HEK293 (cell line): ENCODE results near the gene LSM10.

Experiments
- BCL11B ChIP-seq: fragments of 450-650 bp; formaldehyde crosslinking; IDR thresholded peaks from 2 replicates; pipeline ENCODE4 v1.5.1; 2016; ENCODE audit warnings: low read depth, missing biosample characterization, missing genetic modification characterization
- FEZF1 ChIP-seq: fragments of 450-650 bp; formaldehyde crosslinking; IDR thresholded peaks from 2 replicates; pipeline ENCODE4 v1.5.1; 2016; ENCODE audit warnings: missing biosample characterization, missing genetic modification characterization
- GLIS2 ChIP-seq: fragments of 450-650 bp; formaldehyde crosslinking; IDR thresholded peaks from 2 replicates; pipeline ENCODE4 v1.5.1; 2016; ENCODE audit warnings: missing biosample characterization, missing genetic modification characterization
- INSM2 ChIP-seq: fragments of 450-650 bp; formaldehyde crosslinking; IDR thresholded peaks from 2 replicates; pipeline ENCODE4 v1.5.1; 2016; ENCODE audit warnings: missing biosample characterization, missing genetic modification characterization
- MYNN ChIP-seq: fragments of 450-650 bp; formaldehyde crosslinking; IDR thresholded peaks from 2 replicates; pipeline ENCODE4 v1.5.1; 2016; ENCODE audit warnings: missing biosample characterization, missing genetic modification characterization, borderline replicate concordance
- PRDM10 ChIP-seq: fragments of 450-650 bp; formaldehyde crosslinking; IDR thresholded peaks from 2 replicates; pipeline ENCODE4 v1.5.1; 2016; ENCODE audit warnings: missing biosample characterization, missing genetic modification characterization
- SP2 ChIP-seq: fragments of 450-650 bp; formaldehyde crosslinking; IDR thresholded peaks from 2 replicates; pipeline ENCODE4 v1.5.1; 2016; ENCODE audit warnings: missing biosample characterization, missing genetic modification characterization
- SP3 ChIP-seq: fragments of 450-650 bp; formaldehyde crosslinking; IDR thresholded peaks from 2 replicates; pipeline ENCODE4 v1.5.1; 2016; ENCODE audit warnings: missing biosample characterization, missing genetic modification characterization
- ZBTB10 ChIP-seq: fragments of 450-650 bp; formaldehyde crosslinking; IDR thresholded peaks from 2 replicates; pipeline ENCODE4 v1.5.1; 2016; ENCODE audit warnings: missing biosample characterization, missing genetic modification characterization
- ZBTB17 ChIP-seq: fragments of 450-650 bp; formaldehyde crosslinking; IDR thresholded peaks from 2 replicates; pipeline ENCODE4 v1.5.1; 2016; ENCODE audit warnings: missing biosample characterization, missing genetic modification characterization
- ZFP37 ChIP-seq: fragments of 450-650 bp; formaldehyde crosslinking; IDR thresholded peaks from 2 replicates; pipeline ENCODE4 v1.5.1; 2016; ENCODE audit warnings: missing biosample characterization, missing genetic modification characterization
- ZFP69B ChIP-seq: fragments of 450-650 bp; formaldehyde crosslinking; IDR thresholded peaks from 2 replicates; pipeline ENCODE4 v1.5.1; 2016; ENCODE audit warnings: missing biosample characterization, missing genetic modification characterization
- ZIC2 ChIP-seq: fragments of 450-650 bp; formaldehyde crosslinking; IDR thresholded peaks from 2 replicates; pipeline ENCODE4 v1.5.1; 2016; ENCODE audit warnings: missing biosample characterization, missing genetic modification characterization
- ZNF121 ChIP-seq: fragments of 450-650 bp; formaldehyde crosslinking; IDR thresholded peaks from 2 replicates; pipeline ENCODE4 v1.5.1; 2016; ENCODE audit warnings: missing biosample characterization, missing genetic modification characterization
- ZNF174 ChIP-seq: fragments of 450-650 bp; formaldehyde crosslinking; IDR thresholded peaks from 2 replicates; pipeline ENCODE4 v1.5.0; 2017; ENCODE audit warnings: missing biosample characterization, mild to moderate bottlenecking, missing genetic modification characterization
- ZNF19 ChIP-seq: fragments of 450-650 bp; formaldehyde crosslinking; IDR thresholded peaks from 2 replicates; pipeline ENCODE4; 2016; ENCODE audit warnings: missing biosample characterization, missing genetic modification characterization, low read depth
- ZNF2 ChIP-seq: fragments of 450-650 bp; formaldehyde crosslinking; IDR thresholded peaks from 2 replicates; pipeline ENCODE4 v1.5.1; 2016; ENCODE audit warnings: missing biosample characterization, missing genetic modification characterization
- ZNF248 ChIP-seq: fragments of 450-650 bp; formaldehyde crosslinking; IDR thresholded peaks from 2 replicates; pipeline ENCODE4 v1.5.1; 2017; ENCODE audit warnings: missing biosample characterization, missing genetic modification characterization
- ZNF274 ChIP-seq, 2 experiments: fragments of 200-500 bp in 1 of 2; fragments of 450-650 bp in 1 of 2; sonication (Bioruptor generic) in 1 of 2; formaldehyde crosslinking in 1 of 2; IDR thresholded peaks; 2 replicates each; pipeline versions ENCODE4 v1.5.1 to v1.6.1; 2014 to 2016; ENCODE audit warnings: borderline replicate concordance in 1 of 2, inconsistent platforms in 1 of 2, low read length in 1 of 2, missing biosample characterization in 1 of 2, missing genetic modification characterization in 1 of 2
- ZNF280D ChIP-seq: fragments of 450-650 bp; formaldehyde crosslinking; IDR thresholded peaks from 2 replicates; pipeline ENCODE4 v1.5.1; 2016; ENCODE audit warnings: missing biosample characterization, missing genetic modification characterization
- ZNF350 ChIP-seq: fragments of 450-650 bp; formaldehyde crosslinking; IDR thresholded peaks from 2 replicates; pipeline ENCODE4 v1.5.0; 2017; ENCODE audit warnings: missing biosample characterization, mild to moderate bottlenecking, missing genetic modification characterization
- ZNF404 ChIP-seq: fragments of 450-650 bp; formaldehyde crosslinking; IDR thresholded peaks from 2 replicates; pipeline ENCODE4 v1.5.1; 2017; ENCODE audit warnings: missing biosample characterization, missing genetic modification characterization
- ZNF416 ChIP-seq: fragments of 450-650 bp; formaldehyde crosslinking; IDR thresholded peaks from 2 replicates; pipeline ENCODE4 v1.5.1; 2016; ENCODE audit warnings: missing biosample characterization, missing genetic modification characterization
- ZNF660 ChIP-seq: fragments of 450-650 bp; IDR thresholded peaks from 2 replicates; pipeline ENCODE4 v1.5.1; 2018; ENCODE audit warnings: missing biosample characterization, mild to moderate bottlenecking, missing genetic modification characterization
- ZNF670 ChIP-seq: fragments of 450-650 bp; formaldehyde crosslinking; IDR thresholded peaks from 2 replicates; pipeline ENCODE4 v1.5.1; 2016; ENCODE audit warnings: missing biosample characterization, missing genetic modification characterization, low read depth
- ZNF768 ChIP-seq: fragments of 450-650 bp; formaldehyde crosslinking; IDR thresholded peaks from 2 replicates; pipeline ENCODE4 v1.5.1; 2018; ENCODE audit warnings: missing biosample characterization, mild to moderate bottlenecking, missing genetic modification characterization
- ZNF830 ChIP-seq: fragments of 450-650 bp; IDR thresholded peaks from 2 replicates; pipeline ENCODE4 v1.5.0; 2018; ENCODE audit warnings: missing biosample characterization, missing genetic modification characterization, low read depth, mild to moderate bottlenecking, moderate library complexity
- ZNF837 ChIP-seq: fragments of 450-650 bp; formaldehyde crosslinking; IDR thresholded peaks from 2 replicates; pipeline ENCODE4 v1.5.1; 2016; ENCODE audit warnings: missing biosample characterization, missing genetic modification characterization
- ZNF843 ChIP-seq: fragments of 450-650 bp; formaldehyde crosslinking; IDR thresholded peaks from 2 replicates; pipeline ENCODE4 v1.5.1; 2016; ENCODE audit warnings: missing biosample characterization, missing genetic modification characterization
- ZSCAN30 ChIP-seq: fragments of 450-650 bp; IDR thresholded peaks from 2 replicates; pipeline ENCODE4 v1.5.1; 2018; ENCODE audit warnings: missing biosample characterization, mild to moderate bottlenecking, missing genetic modification characterization, moderate library complexity

The LSM10 gene

GRCh38 chr1:36400825-36401601 is 3.3 kb upstream of the LSM10 start (continued):
- TF ChIP-seq ZBTB10, result 0 out of 2 replicates have a peak, but pooled peaks have one; percentile 22
- TF ChIP-seq ZNF350, result no peak
- TF ChIP-seq GLIS2 (tag by site-specific recombination), result peak; percentile 73
- TF ChIP-seq ZSCAN30 (tag by site-specific recombination), result peak; percentile 92
- TF ChIP-seq ZNF837 (tag by site-specific recombination), result no peak
- TF ChIP-seq MYNN (tag by site-specific recombination), result no peak
- TF ChIP-seq ZNF121 (tag by site-specific recombination), result peak; percentile 53; the same call in 1 of the 2 replicates
- no peak for TF ChIP-seq BCL11B (tag by site-specific recombination)
- no peak for TF ChIP-seq ZNF670 (tag by site-specific recombination)
- no peak for TF ChIP-seq INSM2 (tag by site-specific recombination)
- TF ChIP-seq PRDM10 (tag by site-specific recombination), result peak; percentile 37; the same call in 1 of the 2 replicates
- TF ChIP-seq ZNF830 (tag by site-specific recombination), result no peak
- peak; percentile 70; the same call in 1 of the 2 replicates for TF ChIP-seq SP3
- TF ChIP-seq ZNF274 (IDR thresholded peaks at IDR 0.05; ENCODE audit: low read length), result no peak
- no peak for TF ChIP-seq ZNF274 (tag by site-specific recombination; IDR thresholded peaks at IDR 0.05; ENCODE audit: borderline replicate concordance)
- no peak for TF ChIP-seq FEZF1 (tag by site-specific recombination)
- TF ChIP-seq ZNF280D, result no peak
- TF ChIP-seq ZFP69B, result peak; percentile 92
- peak; percentile 90 for TF ChIP-seq ZBTB17 (tag by site-specific recombination)
- no peak for TF ChIP-seq ZNF19 (tag by site-specific recombination)
- TF ChIP-seq SP2, result peak; percentile 87
- no peak for TF ChIP-seq ZNF416
- no peak for TF ChIP-seq ZNF248 (tag by site-specific recombination)
- TF ChIP-seq ZNF174 (tag by site-specific recombination), result no peak
- peak; percentile 93 for TF ChIP-seq ZNF660 (tag by site-specific recombination)
- TF ChIP-seq ZNF404 (tag by site-specific recombination), result no peak
- TF ChIP-seq ZNF2, result no peak
- no peak for TF ChIP-seq ZNF768 (tag by site-specific recombination)
- TF ChIP-seq ZIC2 (tag by site-specific recombination), result peak; percentile 79
- no peak for TF ChIP-seq ZFP37
- TF ChIP-seq ZNF843 (tag by site-specific recombination), result no peak
